HG03064 (cell line): ENCODE data around the gene CASTOR2.
A peak's percentile ranks its signal among the peaks of the same experiment; 100 is the strongest.
"Not testable (repeated sequence)": the region's sequence is repeated elsewhere in the genome, so short reads cannot be mapped to it uniquely, and the experiment has no call there.

Experiments used
- ATAC-seq: cut with Tn5 transposase; IDR thresholded peaks from one replicate; pipeline ENCODE4 v1.9.1; 2021; ENCODE audit warnings: low read depth; ENCODE audit not compliant: unreplicated experiment

CASTOR2 gene

DNA sequence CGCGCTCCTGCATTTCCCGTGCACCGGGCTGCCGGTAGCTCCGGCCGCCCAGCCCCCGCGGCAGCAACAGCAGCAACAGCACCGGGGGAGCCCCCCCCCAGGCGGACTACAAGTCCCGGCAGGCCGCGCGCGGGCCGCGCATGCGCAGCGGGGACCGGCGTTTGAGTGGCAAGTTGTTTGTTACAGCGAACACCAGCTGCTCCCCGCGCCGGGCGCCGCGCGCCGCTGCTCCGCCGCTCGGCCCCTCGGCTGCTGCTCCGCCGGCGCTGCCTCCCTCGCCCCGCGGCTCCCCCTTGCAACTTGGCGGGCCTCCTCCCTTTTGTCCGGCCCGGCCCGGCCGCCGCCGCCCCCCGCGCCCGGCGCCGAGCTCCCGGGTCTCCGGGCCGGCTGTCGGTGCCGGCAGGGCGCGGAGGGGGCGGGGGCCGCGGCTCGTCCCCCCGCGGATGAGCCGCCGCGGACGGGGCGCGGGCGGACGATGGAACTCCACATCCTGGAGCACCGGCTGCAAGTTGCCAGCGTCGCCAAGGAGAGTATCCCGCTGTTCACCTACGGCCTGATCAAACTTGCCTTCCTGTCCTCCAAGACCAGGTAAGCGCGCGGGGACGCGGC lies at the start of gene CASTOR2:
Gene CASTOR2 (plus strand): TSS at position 195 of the 609 bp plus-strand sequence. CDS start 281 bp downstream, at position 476.
- peak; percentile 79 for ATAC-seq

DNA sequence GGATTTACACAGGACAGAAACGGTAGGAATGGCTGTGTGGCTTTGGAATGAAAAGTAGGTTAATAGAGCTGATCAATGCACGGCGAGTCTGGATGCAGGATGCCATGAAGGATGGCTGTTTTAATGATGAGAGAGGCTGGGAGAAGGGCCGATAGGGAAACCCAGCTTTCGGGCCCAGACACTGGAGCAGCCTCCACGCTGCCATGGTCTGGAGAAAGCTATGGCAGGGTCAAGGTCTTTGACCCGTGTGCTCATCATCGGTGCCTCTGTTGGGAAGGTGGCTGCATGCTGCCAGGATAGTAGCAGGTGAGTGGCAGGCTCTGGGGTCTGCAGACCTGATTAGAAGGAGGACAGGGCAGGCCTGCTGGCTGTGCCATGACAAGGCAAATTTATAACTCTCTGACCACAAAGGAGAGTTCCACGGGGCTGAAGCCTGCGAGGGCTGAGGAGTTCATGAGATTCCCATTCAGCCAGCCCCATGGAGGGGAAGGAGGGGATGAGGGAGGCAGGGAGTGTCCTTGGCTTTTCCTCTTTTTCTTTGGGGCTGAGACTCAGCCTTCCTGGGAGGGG lies 42.1 kb upstream of the CASTOR2 start:
- not testable (repeated sequence) for ATAC-seq

DNA sequence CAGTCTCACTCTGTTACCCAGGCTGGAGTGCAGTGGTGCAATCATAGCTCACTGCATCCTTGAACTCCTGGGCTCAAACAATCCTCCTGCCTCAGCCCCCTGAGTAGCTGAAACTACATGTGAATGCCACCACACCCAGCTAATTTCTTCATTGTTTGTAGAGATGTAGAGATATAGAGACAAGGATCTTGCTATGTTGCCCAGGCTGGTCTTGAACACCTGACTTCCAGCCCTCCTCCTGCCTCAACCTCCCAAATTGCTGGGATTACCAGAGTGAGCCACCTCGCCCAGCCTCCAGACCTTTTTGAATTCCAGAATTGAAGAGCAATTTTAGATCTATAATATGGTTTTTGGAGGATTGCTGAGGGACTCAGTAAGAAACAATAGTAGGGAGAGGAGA lies 40.9 kb upstream of the CASTOR2 start:
- ATAC-seq, result not testable (repeated sequence)

DNA sequence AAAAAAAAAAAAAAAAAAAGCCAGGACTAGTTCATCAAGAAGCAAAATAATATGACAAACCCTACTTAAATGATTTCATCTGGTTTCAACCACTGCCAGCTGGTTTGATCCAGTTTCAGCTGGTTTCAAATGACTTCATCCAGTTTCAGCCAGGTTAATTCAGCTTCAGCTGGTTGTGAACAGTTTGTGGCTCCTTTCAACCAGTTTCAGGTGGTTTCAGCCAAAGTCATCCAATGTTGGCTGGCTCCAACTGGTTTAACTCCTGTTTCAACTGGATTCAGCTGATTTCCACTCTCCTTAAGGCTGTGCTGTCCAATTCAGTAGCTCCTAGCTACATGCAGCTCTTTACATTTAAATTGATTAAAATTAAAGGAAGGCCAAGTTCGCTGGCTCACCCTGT lies 37.5 kb upstream of the CASTOR2 start:
- ATAC-seq, result not testable (repeated sequence)

DNA sequence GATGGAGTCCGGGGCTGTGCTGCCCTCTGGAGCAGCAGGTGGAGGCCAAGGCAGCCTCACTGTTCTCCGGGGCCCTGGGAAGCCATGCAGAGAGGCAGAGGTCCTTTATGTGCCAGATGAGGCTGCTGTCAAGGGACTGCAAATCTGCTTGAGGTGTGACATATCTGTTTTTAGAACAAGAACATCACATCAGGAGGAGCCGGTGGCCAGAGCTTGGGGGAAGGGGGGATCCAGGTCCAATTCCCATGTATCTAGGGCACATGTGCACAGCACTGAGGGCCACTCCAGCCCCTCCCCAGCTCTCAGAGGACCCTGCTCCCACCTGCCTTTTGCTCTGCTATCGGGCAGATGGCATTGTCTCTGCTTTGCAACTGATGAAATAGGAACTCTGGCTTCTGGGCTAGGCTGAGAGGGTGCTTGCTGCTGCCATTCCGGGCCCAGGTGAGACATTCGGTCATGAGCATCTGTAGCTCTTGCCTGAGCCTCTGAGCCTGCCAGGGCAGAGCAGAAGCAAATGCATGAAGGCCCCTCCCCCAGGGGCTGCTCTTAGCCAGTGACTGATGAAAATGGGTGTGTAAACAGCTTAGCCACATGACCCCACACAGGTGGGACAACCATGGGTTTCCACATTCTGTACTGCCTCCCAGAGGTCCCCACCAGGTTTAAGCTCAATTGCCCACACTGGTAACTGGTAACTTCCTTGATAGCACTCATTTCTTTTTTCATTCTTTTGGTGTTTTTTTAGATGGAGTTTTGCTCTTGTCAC lies 32.8 kb upstream of the CASTOR2 start:
- not testable (repeated sequence) for ATAC-seq

DNA sequence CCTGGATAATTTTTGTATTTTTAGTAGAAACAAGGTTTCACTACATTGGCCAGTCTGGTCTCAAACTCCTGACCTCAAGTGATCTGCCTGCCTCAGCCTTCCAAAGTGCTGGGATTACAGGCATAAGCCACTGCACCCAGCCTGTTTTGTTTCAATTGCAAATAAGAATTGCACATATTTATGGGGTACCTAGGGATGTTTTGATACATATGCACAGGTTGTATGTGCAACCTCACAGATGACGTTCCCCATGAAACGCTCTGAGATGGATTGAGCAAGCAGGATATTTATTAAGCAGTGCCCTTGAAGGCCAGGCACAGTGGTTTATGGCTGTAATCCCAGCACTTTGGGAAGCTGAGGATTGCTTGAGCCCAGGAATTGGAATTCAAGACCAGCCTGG lies 25.1 kb upstream of the CASTOR2 start:
- ATAC-seq, result not testable (repeated sequence)

DNA sequence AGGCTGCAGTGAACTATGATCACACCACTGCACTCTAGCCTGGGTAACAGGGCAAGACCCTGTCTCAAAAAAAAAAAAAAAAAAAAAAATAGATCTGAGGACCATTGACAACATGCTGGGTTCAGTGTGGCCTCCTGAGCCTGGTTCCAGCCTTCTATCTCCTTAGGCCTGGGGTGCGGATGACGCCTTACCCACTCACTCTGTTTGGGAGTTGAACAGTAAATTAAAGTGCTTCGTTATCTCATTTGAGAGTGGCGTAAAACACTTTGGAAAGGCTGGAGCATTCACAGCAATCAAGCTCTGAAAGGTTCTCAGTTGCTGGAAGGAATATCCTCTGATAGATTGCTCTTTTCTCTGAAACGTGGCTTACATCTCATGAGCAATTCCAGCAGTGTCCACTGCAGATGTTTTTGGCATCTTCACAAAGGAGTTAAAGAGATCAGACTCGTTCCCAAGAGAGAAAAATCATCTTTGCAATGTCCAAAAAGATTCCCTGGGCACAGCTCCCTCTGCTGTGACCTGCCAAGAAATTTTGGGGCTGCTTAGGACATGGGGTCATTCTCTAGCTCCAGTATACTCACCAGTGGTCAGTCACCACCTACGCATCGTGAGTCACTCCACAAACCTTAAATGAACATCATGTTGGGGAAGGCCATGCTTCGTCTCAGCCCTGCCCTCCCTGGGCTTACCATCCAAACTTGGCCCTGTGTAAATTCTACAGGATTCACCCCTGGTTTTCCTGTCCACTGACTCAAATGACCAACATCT lies 23.0 kb upstream of the CASTOR2 start:
- not testable (repeated sequence) for ATAC-seq

DNA sequence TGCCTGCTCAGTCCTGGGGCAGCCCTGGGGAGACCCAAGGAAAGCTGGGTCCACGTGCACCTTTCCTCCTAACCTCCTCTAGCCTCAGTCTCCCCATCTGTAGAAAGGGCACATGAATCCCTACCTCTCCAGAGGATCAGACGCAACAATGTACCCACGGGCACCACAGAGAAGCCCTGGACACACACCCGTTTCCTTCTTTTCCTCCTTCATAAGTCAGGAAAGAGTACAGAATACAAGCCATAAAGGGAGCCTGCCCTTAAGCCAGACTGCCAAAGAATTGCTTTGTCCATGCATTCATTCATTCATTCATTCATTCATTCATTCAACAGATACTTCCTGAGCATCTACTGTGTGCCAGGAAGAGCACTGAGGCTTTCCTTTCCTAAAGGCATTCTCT lies 20.6 kb upstream of the CASTOR2 start:
- not testable (repeated sequence) for ATAC-seq

DNA sequence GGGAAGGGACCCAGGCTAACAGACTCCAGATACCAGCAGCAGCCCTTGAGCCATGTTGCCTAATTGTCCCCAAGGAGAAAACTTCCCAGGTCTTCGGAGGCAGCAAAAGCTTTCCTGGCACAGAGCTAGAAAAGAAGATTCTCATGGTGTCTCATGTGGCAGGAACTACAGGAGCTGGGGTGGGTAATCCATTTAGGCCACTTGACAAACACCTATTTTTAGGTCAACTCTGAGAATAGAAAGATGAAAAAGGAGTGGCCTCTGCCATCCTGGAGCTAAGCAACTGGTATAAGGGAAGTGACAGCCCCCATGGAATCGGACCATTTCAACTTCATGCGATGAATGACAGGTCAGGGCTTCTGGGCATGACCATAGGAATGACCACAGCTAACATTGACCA lies 16.8 kb upstream of the CASTOR2 start:
- ATAC-seq, result not testable (repeated sequence)

DNA sequence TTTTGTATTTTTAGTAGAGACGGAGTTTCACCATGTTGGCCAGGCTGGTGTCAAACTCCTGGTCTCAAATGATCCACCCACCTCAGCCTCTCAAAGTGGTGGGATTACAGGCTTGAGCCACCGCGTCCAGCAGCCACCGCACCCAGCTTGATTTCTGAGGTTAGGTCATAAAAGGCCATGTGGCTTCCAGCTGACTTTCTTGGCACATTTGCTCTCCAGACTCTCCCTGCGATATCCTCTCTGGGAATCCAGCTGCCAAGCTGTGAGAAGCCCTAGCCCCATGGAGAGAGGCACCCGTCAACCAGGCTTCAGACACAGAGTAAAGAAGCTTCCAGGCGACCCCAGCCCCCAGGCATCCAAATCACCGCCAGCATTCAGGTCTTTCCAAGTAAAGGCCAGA lies 10.7 kb upstream of the CASTOR2 start:
- ATAC-seq, result not testable (repeated sequence)

DNA sequence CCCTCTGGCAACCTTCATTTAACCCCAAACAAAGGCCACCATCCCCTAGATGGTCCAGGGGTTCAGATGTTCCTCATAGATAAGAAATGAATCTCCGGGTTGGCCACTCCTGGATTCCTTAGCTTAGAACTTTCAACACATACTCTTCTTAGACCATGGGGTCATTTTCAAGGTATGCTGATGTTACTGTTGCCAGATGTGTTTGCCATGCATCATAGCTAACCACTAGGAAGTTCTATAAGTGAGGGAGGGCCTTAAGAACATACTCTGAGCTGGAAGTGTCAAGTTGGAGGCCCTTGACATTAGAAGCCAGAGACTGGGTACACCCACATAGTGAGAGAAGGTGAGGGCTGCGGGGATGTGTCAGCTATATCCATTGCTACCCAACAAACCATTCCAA lies 6.2 kb upstream of the CASTOR2 start:
- not testable (repeated sequence) for ATAC-seq

DNA sequence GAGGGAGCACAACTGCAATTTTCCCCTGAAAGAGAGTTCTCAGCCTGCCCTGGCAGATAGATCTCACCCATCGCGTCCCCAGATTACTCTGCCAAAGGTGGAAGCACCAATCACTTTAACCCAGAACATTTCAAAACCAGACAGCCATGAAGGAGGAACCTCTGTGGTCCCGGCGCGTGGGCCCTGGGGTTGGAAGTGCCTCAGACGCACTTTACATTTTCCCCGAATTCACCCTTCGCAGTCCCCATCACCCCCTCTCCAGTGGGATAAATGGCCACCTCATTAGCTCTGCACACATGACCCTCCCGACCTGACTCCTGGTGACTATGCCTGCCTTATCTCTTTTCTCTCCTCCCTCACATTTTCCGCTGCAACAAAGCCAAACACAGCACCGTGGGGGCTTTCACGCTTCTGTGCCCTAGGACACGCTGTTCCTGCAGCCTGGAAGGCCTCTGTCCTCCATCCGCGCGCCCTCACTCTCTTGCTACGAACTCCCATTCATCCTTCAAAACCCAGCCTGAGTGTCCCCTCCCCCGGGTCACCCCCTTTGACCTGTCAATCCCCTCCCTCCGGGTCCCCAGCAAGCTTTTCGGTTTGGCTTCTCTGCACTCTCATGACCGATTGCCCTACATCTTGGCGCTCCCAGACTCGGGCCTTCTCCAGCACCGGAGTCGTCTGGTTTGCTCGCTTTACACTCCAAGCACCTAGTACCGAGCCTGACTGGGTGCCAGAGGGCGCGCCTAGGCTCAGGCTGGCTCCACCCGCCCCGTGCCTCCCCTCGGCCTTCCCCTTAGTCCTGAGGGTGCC lies 598 bp upstream of the CASTOR2 start:
- not testable (repeated sequence) for ATAC-seq

DNA sequence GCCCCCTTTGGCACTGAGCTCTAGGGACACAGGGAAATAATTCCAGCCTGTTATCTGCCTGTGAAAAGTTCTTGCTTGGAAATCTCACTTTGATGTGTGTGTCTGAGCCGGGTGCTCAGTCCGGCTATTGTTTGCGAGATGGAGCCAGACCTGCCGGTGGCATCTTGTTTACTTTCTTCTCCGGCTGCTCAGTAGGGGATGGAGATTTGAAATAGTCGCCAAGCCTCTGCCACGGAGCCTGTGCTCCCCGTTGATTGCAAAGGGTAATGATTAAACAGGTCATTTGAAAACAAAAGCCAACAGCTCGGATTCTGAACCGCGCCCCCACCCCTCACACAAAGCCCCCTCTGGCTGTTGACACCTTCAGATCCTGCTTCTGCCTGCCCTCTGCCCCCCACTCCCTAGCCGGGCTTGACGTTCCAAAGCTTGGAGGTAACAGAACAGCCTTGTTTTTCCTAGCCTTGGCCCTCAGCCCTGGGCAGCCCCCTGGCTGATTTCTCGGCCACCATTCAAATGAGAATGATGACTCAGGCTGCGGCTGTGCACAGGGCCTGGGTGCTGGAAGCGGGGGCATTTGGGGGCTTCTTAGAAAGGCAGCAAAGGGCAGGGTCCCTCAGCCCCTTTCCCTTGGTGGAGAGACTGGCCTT lies 1.8 kb downstream of the CASTOR2 start:
- not testable (repeated sequence) for ATAC-seq

DNA sequence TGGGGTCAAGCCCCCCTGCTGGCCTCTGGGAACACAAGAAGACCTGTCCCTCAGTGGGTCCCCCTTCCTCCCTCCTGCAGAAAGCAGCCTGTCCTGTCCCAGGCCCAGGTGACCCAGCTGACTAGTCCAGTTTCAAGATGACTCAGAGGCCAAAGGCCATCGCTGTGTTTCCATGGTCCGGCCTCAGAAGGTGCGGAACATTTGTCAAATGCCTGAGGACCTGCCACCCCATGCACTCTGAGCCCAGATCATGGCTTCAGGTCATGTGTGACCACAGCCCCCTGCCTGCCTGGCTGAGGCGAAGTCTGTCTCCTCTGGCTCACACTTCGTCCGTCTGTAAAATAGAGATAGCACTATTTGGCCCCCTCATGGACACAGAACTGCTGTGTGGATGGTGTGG lies 2.4 kb downstream of the CASTOR2 start:
- ATAC-seq, result not testable (repeated sequence)

DNA sequence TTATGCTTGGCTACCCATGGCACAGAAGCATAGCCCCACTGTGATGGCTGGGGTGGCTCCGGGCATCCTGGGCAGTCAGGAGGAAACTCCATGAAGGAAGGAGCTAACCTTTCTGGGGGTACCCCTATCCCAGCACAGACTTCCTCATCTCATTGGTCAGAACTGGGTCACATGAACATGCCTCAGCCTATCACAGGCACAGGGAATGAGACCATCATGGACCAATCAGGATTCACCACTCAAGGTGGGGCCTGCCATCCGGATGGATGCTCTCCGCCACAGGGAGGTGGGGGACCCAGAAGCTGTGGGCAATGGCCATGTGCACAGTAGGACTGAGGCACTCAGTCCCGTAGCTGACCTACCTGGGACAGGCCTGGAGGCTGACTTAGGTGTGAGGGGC lies 6.9 kb downstream of the CASTOR2 start:
- ATAC-seq, result not testable (repeated sequence)

DNA sequence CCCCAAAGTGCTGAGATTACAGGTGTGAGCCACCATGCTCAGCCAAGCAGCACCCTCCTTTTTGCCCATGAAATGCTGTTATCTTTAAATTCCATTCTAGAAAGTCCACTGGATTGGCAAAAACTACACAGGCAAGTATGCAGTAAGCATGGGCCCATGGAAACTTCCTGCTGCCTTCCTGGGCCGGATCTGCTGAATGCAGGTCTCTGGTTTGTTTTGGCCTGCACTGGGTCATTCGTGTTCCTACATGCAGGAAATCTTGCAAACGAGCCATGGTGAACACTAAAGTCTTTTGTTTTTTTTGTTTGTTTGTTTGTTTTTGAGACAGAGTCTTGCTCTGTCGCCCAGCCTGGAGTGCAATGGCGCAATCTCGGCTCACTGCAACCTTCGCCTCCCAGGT lies 7.9 kb downstream of the CASTOR2 start:
- ATAC-seq, result not testable (repeated sequence)

DNA sequence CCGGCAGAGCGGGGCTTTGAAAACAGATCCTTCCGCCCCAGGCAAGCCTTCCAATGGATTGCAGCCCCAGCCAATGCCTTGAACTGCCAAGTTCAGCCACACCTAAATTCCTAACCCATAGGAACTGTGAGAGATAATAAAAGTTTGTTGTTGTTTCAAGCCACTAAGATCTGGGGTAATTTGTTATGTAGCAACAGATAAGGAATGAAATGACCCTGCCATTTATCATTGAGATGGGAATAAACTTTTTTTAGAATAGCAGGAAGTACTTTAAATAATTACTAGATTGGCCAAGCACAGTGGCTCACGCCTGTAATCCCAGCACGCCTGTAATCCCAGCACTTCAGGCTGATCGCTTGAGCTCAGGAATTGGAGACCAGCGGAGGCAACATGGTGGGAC lies 11.5 kb downstream of the CASTOR2 start:
- not testable (repeated sequence) for ATAC-seq

DNA sequence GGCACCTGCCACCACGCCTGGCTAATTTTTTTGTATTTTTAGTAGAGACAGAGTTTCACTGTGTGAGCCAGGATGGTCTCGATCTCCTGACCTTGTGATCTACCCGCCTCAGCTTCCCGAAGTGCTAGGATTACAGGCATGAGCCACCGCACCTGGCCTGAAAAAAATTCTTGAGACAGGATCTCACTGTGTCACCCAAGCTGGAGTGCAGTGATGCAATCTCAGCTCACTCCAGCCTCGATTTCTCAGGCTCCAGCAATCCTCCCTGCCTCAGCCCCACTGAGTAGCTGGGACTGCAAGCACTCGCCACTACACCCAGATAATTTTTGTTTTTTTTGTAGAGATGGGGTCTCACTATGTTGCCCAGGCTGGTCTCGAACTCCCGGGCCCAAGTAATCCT lies 13.0 kb downstream of the CASTOR2 start:
- ATAC-seq, result not testable (repeated sequence)

DNA sequence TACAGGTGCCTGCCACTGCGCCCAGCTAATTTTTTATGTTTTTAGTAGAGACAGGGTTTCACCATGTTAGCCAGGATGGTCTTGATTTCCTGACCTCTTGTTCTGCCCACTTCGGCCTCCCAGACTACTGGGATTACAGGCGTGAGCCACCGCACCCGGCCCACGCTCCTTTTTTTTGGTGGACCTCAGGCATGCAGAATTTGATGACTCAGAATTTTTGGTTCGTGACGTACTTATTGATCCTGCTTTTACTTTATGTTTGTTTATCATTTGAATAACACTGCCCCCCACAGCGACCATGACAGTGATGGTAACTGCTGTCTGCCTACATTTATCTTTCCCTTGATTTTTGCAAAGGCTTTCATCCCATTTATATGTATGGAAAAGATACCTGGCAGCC lies 23.9 kb downstream of the CASTOR2 start:
- ATAC-seq, result not testable (repeated sequence)

DNA sequence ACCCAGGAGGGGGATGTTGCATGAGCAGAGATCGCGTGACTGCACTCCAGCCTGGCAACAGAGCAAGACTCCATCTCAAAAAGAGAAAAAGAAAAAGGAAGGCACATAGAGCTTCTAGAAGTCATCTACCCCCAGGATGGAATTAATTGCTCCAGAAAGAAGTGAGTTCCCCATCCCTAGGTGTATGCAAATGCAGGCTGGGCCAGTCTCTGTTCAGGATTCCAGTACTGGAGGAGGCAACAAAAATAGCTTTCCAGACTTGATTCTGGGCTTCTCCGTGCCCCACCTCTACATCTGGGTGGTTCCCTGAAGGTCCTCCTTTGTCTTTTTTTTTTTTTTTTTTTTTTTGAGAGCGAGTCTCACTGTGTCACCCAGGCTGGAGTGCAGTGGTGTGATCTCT lies 28.6 kb downstream of the CASTOR2 start:
- ATAC-seq, result no peak
